Transverse colon (tissue), 4 donors: Measurements from ENCODE around the gene BRF1.

ENCODE experiments used
- EP300 ChIP-seq: sonication (generic); formaldehyde crosslinking; IDR thresholded peaks from one replicate; pipeline ENCODE4 v1.6.1; 2017; ENCODE audit warnings: antibody characterized with exemption, low read depth
- POLR2A ChIP-seq: fragments of 450-650 bp; IDR thresholded peaks from one replicate; pipeline ENCODE4 v1.6.1; 2016; ENCODE audit warnings: antibody characterized with exemption, mild to moderate bottlenecking, moderate library complexity
- POLR2AphosphoS5 ChIP-seq, 3 donors: sonication (generic); formaldehyde crosslinking; IDR thresholded peaks; one replicate each; pipeline ENCODE4 v1.6.1; 2016; ENCODE audit warnings: antibody characterized with exemption in 3 of 3
- TF ChIP-seq, protein P1 (sequence below), 5 experiments: fragments of 200-600 bp in 3 of 5; fragments of 450-650 bp in 2 of 5; sonication (generic) in 3 of 5; IDR thresholded peaks; 1 replicate in 2 of 5; 2 replicates in 3 of 5; pipeline ENCODE4 v1.5.1; 2016 to 2017; ENCODE audit warnings: antibody characterized with exemption in 5 of 5, inconsistent platforms in 3 of 5, mild to moderate bottlenecking in 2 of 5, moderate library complexity in 1 of 5

DNA sequence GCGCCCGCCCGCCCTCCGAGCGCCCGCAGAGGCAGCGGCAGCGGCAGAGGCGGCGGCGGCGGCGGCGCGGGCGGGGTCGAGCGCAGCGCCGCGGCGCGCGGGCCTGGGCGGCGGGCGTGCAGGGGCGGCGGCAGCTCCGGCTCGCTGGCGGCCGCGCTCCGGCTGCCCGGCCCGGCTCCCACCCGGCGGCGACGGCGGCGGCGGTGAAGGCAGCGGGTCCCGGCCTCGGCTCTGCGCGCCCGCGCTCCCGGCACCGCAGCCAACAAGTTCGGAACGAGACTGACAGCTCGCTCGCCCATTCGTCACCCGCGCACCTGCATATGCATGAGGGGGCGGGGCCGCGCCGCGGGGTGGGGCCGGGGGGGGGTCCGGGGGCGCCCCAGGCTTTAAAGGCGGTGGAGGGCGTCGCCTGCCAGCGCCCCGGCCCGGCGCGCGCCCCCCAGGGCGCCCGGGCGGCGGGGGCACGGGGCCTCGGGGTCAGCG is 132.3 kb downstream of the BRF1 start, which contains the start of gene JAG2:
- TF ChIP-seq, protein P1, sequence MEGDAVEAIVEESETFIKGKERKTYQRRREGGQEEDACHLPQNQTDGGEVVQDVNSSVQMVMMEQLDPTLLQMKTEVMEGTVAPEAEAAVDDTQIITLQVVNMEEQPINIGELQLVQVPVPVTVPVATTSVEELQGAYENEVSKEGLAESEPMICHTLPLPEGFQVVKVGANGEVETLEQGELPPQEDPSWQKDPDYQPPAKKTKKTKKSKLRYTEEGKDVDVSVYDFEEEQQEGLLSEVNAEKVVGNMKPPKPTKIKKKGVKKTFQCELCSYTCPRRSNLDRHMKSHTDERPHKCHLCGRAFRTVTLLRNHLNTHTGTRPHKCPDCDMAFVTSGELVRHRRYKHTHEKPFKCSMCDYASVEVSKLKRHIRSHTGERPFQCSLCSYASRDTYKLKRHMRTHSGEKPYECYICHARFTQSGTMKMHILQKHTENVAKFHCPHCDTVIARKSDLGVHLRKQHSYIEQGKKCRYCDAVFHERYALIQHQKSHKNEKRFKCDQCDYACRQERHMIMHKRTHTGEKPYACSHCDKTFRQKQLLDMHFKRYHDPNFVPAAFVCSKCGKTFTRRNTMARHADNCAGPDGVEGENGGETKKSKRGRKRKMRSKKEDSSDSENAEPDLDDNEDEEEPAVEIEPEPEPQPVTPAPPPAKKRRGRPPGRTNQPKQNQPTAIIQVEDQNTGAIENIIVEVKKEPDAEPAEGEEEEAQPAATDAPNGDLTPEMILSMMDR (IDR thresholded peaks at IDR 0.05) = no peak
- TF ChIP-seq POLR2A (no peak), POLR2AphosphoS5 (IDR thresholded peaks at IDR 0.05) (no peak), EP300 (no peak)
